A172 (cell line): ENCODE results near the gene CHM. TPM values are rescaled to one million over a fixed set of nuclear protein-coding genes. Genes with fewer than 3 reads are reported as not detected.

ENCODE experiments used
- DNase-seq: peaks from one replicate; pipeline ENCODE4 v3.0.0-alpha.2; 2015; ENCODE audit warnings: low spot score
- total RNA-seq: library from RNA; depleted of rRNA; stranded (reverse); fragments of >200 nt; shearing (Covaris generic); gene quantifications from 2 replicates; pipeline ENCODE4 v1.2.3, GENCODE V29; 2014; rRNA removed

The CHM gene
- total RNA-seq, 1 experiment from 2014 or later = 11.6 TPM

DNA sequence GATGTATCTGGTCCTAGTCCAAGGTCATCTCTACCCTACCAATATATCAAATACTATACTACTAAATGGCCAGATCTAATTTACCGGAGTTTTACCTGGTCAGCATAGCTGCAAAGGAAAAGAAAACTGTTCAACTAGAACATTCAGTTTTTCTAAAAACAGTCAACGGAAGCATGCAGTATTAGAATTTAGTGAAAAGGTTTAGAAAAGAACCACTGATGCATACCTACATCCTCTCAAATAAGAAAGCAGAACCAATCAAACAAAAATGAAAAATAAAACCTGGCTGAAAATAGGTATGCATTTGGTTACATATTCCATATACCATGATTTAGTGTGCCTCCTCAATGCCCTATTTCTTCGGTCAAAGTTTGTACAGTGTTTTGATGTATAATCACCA lies 140.0 kb downstream of the CHM start:
- no peak for DNase-seq

DNA sequence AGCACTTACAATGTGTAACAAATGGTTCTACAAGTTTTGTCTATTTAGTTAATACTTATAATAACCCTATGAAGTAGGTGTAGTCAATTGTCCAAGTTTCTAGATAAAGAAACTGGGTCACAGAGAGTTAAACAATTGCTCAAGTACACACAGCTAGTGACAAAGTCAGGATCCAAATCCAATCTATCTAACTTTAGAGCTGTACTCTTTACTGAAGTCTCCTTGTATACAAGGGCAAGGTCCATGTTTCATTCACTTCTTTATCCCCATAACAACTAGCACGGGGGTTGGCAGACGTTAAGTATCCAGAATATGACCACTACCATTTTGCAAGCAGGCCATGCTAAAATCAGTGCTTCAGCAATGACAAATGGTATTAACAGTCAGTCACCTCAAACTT lies 141.0 kb downstream of the CHM start:
- no peak for DNase-seq

DNA sequence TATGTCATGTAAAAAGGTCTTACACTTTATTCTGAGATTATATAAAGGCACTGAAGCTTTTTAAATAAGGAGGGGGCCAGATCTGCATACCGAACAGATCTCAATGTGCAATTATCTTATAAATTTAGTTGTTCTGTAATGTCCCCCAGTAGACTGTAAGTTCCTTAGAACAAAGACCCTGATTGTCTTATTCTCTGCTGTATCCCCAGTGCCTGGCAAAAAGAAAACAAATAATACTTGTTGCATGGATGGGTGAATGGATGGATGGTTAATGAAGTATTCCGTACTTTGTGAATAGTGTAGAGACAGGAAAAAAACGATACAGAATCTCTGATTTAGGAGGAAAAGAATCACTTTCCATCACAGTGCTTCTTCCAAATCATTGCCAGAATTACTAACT lies 141.5 kb downstream of the CHM start:
- no peak for DNase-seq

DNA sequence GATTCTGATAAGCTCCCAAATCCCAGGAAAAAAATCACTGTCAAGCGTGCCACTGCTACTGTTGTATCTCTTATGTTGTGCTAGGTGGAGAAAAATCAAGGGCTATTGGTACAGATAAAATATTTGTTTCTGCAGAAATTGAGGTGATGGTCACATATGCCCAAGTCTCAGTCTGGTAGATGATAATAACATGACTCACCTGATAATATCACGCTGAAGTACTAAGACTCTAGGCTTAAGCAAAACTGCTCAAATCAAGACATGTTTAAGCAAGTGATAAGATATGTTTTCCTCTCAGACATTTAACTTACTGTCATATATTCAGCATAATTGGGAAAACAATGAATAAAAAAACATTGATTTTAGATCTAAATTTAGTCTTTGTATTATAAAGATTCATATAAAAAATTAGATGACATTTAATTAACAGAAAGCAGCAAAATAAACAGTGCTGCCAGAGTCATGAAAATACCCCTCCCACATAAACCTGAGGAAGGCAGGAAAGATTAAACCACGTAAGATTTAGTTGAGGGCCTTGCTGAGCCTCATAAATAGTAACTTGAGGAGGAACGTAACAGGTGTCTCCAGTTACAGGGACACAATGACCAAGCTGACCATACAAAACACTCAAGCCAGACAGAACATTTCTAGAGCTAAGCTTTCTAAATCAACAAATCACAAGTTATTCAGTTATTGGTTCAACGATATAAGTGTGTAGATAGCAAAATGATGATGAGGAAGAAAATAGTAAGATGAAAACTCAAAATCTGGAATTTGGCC lies 143.5 kb downstream of the CHM start:
- no peak for DNase-seq

DNA sequence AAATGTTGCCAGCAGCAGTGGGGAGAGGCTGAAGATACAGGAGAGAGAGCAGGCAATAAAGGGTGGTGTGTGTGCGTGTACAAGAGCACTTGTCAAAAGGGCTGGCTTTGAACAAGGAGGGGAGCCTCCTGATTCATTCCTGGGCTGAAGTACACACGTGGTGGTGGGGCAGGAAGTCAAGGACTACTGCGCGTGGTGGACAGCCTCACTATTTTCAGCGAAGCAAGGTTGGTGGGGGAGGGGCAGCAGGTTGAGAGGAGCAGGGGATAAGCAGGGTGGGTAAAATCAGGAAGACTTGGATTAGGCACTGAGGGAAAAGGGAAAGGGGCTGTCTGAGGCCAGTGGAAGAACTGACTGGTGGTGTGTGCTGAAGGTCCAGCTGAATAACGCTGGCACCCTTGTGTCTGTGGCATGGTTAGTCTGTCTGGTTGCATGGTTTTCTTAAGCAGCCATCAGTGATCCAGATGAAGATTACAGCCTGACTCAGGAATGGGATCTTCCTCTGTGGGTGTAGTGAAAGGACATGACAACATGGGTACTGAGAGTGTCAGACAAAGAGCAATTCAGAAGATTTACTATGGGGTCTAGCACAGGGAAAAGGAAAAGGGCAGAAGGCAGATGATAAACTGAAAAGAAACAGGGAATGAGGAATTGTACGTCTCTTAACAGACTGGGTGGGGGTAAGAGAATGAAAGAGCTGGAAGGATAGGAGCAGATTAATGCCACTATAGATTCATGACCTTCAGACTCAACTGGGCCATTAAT lies 149.8 kb downstream of the CHM start:
- DNase-seq = no peak

DNA sequence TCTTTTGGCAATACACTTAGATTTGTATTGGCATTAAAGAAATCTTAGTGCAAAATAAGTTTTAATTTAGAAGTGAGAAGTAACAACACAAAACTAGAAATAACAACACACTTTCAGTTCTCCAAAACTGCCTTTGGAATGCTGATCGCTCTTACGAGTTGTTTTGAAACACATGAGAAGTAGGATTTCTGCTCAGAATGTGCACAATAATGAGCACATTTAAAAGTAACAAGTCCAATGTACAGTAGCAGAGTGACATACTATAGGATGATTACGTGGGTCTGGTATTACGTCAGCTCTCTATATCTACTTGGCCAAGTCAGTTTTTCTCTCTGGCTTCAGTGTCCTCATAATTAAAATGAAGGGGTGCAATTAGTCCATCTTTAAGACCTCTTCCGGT lies 164.8 kb downstream of the CHM start:
- DNase-seq = no peak

DNA sequence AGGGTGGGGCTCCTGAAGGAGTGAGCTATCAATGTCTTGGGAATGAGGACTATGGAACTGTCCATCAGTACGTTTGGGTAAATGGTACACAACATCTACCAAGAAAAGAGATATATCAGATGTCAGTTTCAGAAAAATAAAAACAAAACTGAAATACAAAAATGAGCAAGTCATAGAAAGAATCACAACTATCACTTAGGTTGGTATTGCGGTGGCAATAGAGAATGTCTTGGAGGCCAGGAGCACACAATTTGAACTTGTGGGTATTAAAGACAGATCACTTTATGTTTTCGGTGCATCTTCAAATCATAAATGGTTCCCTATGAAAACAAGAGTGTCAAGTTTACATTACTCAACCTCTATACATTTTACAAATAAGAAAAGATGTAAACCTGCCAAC lies 176.8 kb downstream of the CHM start:
- DNase-seq = no peak

DNA sequence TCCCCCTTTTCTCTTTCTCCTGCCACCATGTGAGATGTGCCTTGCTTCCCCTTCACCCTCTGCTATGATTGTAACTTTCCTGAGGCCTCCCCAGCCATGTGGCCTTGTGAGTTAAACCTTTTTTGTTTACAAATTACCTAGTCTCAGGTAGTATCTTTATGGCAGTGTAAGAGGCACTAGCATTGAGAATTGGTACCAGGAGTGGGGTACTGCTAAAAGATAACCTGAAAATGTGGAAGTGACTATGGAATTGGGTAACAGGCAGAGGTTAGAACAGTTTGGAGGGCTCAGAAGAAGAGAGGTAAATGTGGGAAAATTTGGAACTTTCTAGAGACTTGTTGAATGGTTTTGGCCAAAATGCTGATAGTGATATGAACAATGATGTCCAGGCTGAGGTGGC lies 182.0 kb downstream of the CHM start:
- DNase-seq = no peak

DNA sequence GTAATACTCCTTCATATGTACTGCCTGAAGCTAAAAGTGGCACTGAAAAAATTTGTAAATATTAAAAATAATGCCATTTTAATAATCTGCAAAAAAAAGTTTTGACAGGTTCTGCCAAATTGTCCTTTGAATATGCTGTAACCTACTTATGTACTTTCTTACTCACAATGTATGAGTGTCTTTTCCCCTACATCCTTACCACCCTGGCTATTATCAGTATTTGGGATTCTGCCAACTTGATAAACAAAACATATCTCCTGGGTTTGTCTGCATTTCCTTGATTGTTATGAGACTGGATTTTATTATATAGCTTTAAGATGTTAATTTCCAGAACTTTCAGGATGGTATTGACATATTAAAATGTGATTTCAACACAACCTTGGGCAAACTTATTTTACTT lies 187.9 kb downstream of the CHM start:
- DNase-seq = no peak

DNA sequence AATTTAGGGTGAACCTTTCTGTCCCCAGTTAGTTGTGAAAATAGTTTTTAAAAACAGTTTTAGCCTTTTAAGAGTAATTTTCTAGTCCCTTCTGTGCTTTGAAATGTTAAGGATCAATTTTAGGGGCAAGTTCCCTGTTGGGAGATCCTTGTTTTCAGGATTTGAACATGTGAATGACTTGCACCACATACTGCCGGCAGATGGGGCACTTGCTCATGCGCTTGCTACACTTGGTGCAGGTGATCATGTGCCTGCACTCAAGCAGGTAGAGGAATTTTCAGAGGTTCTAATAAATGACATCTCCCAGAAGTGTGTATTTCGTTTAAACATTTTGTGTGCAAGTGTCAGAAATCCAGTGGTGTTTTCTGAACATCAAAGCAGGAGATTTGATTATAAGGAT lies 195.9 kb downstream of the CHM start:
- no peak for DNase-seq

DNA sequence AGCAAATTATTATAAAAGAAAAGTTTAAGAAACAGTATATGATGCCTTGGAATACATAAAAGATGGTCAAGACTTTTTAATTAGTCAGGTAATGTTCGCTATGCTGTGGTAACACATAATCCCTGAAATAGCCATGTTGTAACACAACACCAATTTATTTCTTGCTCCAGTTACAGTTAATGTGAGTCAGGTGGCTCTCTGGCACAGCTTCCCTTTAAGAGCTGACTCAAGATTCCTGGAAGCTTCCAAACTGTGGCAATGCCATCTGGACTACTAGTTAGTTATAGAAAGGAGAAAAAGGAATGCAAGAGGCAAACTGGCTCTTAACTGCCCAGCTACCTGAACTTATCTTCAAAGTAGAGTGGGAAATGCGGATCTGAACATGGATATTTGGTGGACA lies 210.5 kb downstream of the CHM start:
- no peak for DNase-seq

DNA sequence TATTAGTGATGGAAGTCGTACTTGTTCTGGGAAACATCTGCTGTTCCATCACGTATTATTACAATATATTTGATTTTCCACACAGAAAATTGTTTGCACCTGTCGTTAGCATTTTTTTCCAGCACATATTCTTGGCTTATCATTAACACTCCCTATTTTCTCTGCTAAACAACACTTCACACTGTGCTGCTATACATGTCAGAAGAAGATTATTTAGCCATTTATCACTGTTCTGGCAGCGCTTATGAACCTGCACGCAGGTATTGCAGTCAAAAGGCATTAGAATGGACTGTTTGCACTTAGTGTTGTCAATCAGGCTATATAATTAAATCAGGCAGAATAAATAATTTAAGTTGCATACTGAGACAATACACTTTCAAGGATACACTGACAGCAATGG lies 218.6 kb downstream of the CHM start:
- DNase-seq = no peak

DNA sequence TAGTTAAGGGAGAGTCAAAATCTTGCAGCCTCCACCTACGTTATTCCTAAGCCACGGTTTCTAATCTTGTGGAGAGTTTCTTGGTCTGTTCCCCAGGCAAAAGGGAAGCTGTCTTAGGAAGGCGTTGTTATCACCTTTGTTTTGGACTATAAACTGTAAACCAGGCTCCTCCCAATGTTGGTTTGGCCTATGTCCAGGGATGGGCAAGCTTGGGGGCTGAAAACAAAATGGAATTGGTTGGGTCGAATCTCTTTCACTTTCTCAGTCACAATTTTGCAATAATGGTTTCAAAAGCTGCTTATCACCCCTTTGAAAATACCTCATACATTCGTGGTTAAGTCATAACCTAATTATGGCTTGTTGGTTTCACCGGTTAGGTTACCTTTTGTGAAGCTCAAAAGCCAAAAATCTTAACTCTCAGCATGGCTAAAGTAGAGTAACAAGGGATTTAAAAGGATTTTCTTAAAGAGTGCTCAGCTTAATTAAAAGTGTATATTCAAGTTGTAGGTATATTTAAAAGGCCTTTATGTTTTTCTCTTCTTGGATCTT lies 232.1 kb downstream of the CHM start:
- no peak for DNase-seq

Other genes with a start within 250 kb of the CHM start
- not detected in 2 replicates for gene DACH2, start 100.9 kb upstream of the CHM start, total RNA-seq